Effector CD8-positive, alpha-beta T cell (primary cell): ENCODE measurements around the gene LMCD1.

Source experiments
- DNase-seq: peaks from one replicate; lab custom pipeline; 2025; lab: John Stamatoyannopoulos, UW
- total RNA-seq, 4 experiments: gene quantifications; one replicate each; lab custom pipeline; 2026; lab: John Stamatoyannopoulos, UW

LMCD1 gene, protein sequence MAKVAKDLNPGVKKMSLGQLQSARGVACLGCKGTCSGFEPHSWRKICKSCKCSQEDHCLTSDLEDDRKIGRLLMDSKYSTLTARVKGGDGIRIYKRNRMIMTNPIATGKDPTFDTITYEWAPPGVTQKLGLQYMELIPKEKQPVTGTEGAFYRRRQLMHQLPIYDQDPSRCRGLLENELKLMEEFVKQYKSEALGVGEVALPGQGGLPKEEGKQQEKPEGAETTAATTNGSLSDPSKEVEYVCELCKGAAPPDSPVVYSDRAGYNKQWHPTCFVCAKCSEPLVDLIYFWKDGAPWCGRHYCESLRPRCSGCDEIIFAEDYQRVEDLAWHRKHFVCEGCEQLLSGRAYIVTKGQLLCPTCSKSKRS
- total RNA-seq: 0 to 2.5 (median 1.2) reads per million in 4 experiments

DNA sequence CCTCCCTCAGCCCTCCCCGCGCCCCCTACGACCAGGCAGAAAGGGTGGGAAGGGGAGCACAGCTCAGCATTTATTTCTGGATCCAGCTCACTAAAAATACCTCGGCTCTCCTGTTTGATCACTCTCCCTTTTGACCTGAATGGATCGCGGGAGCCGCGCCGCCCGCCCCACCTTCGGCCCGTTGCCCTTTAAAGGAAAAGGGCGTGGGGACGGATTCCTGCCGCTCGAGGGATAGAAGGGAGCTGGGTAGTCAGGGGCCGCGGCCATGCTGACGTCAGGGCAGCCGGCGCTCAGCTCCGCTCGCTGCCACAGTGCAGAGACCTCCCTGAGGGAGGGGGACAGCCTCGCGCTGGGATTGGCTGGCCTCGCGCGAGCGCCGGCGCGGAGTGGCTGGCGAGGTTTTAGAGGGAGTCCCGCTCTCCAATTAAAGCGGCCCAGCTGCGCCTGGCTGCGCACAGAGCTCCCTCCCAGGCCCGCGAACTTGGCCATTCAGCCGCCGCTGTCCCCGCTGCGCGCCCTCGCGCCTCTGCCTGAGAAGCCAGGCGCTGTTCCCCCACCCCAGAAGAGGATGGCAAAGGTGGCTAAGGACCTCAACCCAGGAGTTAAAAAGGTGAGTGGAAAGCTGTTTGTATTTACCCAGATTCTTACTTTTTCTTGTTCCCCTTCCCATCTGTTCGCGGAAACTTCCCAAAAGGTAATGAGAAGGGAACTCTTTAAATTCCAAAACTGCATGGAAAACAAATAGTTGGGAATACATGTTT lies at the start of gene LMCD1:
Gene LMCD1 (plus strand): TSS at position 453 of the 761 bp plus-strand sequence. CDS start 116 bp downstream, at position 569.
- peak; percentile 11 for DNase-seq

DNA sequence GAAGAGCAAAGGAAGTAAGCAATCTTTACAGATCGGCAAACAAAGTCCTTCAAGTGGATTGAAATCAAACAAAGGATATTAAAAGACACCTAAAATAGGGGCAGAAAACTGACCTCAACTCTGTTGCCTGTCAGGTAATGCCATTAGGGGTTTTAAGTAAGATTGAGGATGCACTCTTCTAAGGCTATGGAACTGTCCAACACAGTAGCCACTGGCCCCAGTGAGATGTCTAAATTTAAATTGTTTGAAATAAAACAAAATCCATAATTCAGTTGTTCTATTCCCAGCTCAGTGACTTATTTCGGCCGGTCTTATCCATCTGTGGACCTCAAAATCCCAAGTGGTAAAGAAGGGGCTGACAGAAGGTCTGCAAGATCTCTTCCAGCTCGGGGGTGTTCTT lies 49.5 kb upstream of the LMCD1 start:
- no peak for DNase-seq

DNA sequence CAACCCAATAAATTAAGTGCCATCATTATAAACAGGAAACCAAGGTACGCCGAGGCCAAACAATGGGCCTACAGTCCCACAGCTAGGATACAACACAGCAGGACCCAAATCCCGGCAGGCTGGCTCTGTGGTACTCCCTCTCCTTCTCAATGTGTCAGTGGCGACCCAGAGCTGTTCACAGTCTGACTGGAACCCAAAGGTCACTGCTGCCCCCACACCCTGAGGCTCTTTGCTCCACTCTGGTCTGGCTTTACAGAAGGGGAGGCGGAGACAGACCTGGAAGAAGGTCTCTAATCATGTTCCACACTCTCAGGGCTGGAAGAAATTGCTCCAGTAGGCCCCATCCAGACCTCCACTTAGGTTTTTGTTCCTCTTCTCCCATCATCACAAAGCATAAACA lies 48.5 kb upstream of the LMCD1 start:
- DNase-seq: no peak

DNA sequence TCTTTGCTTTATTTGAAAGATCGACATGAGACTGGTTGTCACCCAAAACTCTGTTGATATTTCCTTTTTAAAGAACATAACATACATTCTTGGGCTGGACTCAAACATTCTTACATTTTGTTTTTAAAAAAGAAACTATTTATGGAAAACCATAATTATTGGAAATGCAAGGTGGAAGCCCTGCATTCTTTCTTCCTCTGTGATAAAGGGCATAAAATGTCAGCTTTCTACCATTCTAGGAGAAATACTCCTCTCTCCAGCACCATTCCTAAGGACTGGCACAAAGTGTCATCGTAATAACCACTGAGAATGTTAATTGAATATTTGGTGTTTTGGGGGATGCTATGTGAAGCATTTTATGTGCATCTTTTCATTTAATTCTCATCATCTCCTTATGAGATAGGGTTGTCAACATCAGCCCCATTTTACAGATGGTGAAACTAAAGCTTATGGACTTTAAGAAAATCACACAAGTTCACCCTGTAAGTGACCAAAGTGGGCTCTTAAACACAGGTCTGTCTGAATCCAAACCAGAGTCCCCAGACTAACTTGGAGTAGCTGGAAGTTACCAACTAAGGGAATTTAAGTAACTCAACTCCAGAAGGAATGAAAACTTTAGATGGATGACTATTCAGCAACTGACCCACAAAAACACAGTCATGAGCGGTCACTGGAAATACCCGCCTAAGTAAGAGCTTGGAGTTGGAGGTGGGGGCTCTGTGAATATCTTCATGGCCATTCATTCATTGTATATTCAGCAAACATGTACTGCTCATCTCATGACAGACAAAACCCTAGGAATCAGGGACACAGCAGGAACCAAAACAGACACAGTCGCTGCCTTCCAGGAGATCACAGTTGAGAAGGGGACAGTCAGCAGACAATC lies 45.9 kb upstream of the LMCD1 start:
- no peak for DNase-seq

DNA sequence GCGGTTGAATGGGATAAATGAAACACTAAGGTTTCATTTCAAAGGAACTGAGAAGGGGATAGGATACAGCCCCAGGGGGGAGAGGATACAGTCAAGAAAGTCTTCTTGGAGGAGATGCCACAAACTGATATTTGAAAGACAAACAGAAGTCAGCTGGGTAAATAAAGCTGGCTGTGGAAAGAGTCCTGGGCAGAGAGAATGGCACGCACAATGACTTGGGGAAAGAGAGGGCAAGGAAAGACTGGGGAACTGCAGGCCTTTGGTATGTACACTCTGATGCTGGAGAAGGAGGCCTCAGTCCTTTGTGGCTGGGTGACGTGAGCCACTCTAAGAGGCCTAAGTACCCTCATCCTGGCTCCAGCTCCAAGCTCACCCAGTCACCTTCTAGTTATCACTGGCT lies 45.2 kb upstream of the LMCD1 start:
- no peak for DNase-seq

DNA sequence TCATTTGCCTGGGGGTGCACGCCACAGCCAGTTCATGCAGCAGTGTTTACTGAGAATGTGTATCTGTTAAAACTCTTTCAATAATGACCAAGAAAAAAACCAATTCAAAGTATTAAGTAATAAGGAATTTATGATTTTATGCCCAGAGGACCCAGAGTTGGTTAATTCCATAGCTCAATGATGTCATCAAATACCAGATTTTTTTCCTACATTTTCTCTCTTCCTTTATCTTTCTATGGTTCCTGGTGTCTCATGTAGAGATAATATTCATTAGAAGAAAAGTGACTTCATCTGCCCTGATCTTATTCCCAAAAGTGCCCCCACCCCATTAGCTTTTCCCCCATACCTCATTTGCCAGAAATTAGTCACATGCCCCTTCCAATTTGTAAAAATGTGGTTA lies 44.6 kb upstream of the LMCD1 start:
- DNase-seq: no peak

DNA sequence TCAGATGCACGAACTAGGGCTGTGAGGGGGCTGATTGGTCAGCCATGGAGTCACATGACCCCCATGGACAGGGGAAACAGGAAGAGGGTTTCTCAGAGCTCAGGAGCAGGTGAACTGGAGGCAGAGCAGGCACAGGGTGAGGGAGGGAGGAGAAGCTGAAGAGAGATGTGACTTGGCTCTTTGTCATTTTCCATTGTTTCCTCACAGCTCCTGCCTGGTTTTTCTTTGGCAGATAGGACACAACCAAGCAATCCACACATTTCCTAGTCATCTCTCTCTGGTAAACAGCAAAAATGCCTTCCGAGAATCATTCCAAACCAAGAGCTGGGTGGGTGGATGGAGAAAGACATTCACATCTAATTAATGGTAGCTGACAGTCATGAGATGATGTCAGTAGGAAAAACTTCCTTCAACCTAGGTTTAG lies 43.4 kb upstream of the LMCD1 start:
- DNase-seq: no peak

DNA sequence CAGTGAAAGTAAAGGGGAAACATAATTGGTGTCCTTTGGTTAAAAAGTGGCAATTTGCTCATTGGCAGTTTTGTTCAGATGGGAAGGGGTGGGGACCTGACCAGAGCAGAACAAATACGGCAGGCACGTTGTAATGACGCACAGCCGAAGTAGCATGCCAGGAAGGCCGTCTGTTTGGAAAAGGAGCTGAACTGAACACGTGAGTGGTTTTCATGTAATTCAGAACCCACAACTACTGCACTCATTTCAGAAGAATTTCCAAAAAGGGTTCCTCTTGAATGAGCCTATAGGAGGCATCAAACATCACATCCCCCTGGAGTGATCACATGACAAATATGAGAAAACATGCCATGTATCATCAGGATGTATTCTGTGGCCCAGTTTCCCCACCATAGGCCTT lies 42.9 kb upstream of the LMCD1 start:
- DNase-seq: no peak

DNA sequence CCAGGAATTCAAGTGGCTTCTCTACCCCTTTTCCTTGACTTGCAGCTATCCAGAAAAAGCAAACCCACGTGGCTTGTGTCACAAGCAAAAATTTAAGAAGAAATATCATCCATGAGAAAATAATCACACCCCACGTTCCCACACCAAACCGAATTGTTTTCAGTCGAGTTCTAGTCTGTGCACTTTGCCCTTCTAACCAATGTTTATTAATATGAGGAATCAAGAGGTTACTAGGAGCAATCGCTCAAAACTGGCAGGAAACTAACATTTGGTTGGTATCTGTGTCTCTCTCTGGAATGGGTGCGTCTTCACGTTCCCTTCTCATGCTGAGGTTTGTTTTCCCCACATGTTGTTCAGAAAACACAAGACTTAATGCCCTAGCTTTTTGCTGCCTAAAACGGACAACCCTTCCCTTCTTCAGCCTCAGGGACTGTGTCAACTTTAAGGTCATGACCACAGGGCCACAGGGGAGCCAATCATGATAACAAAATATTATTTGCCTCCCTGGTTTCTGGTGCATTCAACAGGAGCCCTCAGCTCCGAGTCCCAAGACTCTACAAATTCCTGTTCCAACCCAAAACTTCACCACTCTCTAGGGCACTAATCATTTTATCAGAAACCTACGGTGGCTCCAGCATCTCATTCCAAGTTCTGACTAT lies 41.4 kb upstream of the LMCD1 start:
- no peak for DNase-seq

DNA sequence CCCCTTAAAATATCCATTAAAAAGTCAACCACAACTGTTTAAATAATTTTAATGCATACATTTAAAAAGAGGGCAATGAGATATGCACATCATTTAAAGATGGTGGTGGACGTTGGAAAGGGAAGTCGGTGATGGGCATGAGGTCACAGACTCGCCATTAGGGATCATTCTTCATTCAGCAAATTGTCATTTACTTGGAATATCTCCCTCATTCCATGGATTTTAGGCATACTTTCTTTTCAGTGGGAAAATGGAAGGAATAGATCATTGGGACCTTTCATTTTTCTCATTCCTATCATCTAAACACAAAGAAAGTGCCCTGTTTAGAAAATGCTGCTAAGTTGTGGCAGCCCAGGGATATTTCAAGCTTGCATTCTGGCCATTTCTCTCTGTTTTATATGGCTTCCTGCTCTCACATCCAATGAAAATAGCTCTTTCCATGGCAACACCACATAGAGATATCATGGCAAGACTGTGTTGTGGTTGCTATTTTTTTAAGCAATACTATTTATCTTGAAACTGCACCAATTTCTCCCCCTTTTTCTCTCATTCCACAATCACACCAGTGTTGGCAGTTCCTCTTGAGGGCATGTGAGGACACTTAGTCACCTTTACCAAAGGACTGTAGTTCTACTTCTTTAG lies 40.7 kb upstream of the LMCD1 start:
- DNase-seq: no peak

DNA sequence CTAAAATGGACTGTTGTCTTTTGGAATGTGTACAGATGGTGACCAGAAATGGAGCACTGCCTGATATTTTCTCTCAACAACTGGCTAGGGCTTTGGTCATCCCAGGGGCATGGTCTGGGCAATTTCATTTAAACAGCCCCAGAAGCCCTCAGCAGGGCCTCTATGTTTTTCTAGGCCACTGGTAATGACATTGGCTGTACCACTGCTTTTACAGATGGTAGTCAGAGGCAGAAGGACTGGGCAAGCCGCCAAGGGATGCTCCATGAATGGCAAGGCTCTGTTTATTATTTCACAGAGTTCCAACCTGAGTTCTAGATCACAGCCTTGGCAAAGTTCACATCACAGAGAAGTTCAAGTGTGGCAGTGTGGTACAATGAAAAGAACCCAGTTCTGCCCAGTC lies 37.0 kb upstream of the LMCD1 start:
- DNase-seq: no peak

DNA sequence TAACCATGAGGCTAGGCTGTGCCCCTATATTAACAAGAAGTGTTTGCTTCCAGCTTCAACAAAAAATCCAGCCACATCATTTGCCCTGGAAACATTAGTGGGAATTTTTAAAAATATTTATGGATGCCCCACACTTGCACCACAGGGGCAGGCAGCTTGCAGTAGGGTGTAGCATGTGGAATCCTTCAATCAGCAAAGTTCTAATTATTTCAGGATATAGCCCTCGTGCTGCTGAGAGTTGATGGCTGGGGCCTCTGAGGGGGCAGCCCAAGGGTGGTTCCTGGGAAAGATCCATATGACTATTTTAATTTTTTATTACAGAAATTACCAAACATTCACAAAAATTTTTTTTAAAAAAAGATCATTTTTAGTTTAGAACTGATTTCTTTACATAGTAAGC lies 35.1 kb upstream of the LMCD1 start:
- DNase-seq: no peak

DNA sequence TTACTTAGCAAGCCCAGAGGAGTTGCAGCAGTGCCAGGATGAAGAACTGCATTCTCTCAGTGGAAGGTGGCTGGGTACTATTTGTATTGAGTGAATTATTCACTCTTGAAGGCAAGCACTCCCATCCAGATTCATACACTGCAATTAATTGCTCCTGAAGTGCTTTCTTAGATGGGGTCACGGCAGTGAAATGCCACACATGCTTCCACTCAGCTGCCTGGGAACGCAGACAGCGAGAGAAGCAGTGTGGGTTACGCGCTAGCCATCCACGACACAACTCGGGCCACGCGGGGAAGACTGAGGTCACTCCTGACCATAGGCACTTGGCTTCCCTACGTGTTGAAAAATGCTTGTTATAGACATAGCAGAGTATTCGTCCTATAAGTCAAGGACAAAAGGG lies 30.8 kb upstream of the LMCD1 start:
- DNase-seq: no peak

DNA sequence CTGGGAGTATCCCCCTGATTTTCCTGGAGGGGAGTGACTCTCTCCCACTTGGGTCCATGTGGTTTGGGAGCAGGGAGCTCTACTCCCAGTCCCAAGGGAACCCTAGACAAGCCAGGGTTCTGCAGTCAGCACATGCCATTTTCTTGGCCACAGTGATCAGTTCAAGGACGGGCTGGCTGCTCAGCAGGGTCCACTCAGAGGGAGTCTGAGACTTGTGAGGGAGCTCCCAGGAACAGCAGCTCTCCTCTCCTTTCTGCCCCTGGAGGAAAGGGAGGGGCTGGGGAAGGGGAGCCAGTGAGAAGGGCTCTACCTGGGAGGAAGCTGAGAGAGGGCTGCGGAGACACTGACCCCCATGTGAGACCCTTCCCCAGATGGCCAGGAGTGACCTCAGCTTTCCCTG lies 29.1 kb upstream of the LMCD1 start:
- DNase-seq: no peak

DNA sequence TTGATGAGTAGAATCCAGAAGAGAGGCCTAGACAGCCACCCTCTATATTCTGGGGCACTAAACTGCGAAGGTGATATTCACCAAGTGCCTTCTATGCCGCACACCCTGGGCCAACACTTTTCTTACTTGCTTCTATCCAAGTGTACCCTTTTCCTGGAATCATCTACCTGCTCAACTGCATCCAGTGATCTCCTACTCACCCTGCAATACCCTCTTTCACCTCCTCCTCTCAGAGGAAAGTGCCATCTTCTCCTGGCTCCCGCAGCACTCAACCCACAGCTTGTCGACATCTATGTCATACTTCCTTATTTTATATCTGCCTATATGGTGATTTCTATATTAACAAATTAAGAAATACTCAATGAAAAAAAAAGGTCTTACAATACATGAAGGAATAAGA lies 28.6 kb upstream of the LMCD1 start:
- no peak for DNase-seq

DNA sequence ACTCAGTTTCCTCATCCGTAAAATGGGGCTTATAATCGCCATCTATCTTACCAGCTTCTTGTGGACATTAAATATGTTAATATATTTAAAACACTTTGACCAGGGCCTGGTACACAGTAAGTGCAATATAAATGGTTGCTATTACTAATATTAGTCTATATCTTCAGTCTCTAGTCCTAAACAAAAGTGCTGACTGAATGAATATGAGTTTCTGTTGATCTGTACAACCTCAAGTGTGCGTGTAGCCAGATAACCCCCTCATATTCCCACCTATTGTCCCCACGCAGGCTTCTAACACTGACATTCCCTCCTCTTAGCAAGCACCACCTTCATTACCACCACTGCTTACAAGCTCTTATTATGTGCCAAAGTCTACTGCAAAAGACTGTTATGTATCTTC lies 27.6 kb upstream of the LMCD1 start:
- DNase-seq: no peak

DNA sequence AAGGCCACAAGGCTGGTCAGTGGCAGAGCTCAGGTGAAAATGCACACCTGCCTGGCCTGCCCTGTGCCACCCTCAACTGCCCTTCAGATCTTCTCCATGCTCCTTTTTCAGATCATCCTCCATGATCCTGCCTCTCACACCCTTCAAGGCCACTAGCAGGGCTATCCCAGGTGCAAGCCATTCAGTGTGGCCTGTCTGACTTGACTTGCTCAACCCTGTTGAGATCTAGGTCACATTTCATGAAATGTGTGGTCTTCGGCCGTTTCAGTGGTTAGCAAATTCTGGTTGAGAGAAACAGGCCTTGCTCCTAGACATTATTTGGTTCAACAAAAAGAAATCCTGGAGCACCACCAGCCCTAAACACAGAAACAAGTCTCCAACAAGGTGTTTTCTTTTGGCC lies 26.6 kb upstream of the LMCD1 start:
- no peak for DNase-seq

DNA sequence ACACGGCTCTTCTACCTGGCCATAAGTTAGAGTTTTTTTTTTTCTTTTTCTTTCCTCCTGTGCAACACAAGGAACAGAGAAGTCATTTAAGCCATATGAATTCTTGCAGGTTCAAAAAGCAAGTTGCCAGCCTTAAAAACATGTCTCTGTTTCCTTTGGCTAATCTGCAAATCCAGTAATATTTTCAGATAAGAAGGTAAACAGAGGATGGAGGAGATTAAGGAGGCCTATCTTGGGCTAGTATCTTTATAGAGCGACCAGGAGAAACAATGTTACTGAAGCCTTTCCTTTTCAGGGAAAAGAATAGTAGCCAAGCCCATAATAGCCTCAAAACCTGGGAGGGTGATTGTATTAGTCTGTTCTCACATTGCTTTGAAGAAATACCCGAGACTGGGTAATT lies 20.9 kb upstream of the LMCD1 start:
- DNase-seq: no peak

DNA sequence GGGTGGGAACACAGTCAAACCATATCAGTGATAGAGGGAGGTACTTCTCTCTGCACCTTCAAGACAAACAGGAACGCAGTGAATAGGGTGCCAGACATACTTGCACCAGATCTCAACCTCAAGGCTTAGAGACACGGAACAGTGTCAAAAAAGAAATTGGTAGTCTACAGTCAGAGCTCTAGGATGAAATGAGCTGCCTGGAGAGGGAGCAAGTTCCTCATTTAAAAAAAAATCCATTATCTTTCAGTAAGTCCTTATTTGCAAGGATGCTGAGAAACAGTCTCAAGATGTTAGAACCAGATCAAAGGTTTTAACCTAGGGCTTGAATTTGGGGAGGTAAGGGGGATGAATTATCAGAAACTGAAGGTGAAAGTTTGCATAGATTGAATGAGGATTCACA lies 20.2 kb upstream of the LMCD1 start:
- no peak for DNase-seq

DNA sequence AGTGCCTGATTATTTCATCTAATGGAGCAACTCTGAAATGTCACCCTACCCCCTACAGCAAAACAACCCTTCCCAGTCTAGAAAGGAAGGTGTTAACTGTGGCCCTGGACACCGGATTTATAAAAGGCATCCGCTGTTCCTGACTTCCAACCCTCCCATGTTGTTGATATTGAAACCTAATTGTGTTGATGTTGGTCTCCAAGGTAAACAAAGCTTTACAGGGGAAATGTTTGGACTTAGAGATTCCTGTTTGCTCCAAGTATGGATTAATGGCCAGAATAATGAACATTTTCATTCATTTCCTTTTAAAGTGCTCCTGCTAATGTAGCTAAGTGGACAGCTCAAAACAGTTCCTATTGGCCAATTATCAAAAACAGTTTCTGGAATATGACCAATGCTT lies 19.4 kb upstream of the LMCD1 start:
- no peak for DNase-seq

DNA sequence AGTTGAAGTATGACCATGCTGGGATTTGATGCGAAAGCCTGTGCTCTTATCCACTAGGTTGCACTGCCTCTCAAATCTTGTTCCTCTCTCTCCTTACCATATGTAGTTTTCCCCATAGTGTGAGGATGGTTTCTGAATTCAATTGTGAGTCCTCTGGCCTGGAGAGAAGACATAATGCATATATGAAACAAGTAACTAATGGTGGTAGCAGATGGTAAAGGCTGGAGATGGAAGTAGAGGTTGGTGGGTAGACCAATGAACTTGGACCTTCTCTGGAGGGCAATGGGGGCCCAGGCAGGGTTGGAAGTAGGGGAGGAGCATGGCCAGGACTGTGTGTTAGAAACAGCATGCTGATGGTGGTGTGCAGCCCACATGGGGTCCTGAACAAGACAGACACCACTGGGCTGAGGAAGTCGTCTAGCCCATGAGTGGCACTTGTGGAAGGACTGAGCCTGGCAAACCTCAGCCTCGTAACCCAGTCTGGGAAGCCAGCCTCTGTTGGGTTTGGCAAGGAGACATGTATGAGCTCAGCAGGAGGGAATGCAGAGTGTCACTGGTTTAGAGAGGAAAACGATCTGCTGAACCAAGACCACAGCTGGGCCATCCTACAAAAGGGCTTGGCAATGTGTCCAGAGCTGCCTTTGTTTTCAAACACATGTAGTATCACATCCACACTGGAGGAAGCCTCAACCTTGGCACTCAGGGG lies 18.5 kb upstream of the LMCD1 start:
- DNase-seq: no peak
